Activated CD8-positive, alpha-beta T cell treated with anti-CD3 and anti-CD28 coated beads, Interleukin-2, amount 10 ng/mL, durations not matched to agents 7 days and 5 days (primary cell): Measurements from ENCODE around the gene DSCAML1. TPM values are rescaled to one million over a fixed set of nuclear protein-coding genes. Genes with fewer than 3 reads are reported as not detected.

ENCODE experiments used
- ATAC-seq: fragments of 150-1000 bp; cut with Tn5 transposase; one replicate; pipeline ENCODE4 v1.10.0; 2021; ENCODE audit warnings: moderate library complexity
- CTCF ChIA-PET: fragments of 350-600 bp; sonication (Branson Sonifier 250); formaldehyde crosslinking; loops from one replicate; lab custom pipeline; 2021; ENCODE audit warnings: antibody characterized with exemption; lab: Charles Lee
- POLR2A ChIA-PET: fragments of 350-600 bp; sonication (Branson Sonifier 250); formaldehyde crosslinking; loops from one replicate; lab custom pipeline; 2021; ENCODE audit warnings: antibody characterized with exemption; lab: Charles Lee
- DNase-seq: peaks from one replicate; pipeline ENCODE4 v3.0.0-alpha.2; 2020
- H3K27ac Mint-ChIP-seq: one replicate; pipeline ENCODE4 v1.8.0; 2021; ENCODE audit warnings: mild to moderate bottlenecking, mixed read lengths
- H3K27me3 Mint-ChIP-seq: one replicate; pipeline ENCODE4 v1.8.0; 2021; ENCODE audit warnings: low read depth, mixed read lengths
- H3K36me3 Mint-ChIP-seq: one replicate; pipeline ENCODE4 v1.8.0; 2021; ENCODE audit warnings: low read depth, mixed read lengths
- H3K4me1 Mint-ChIP-seq: one replicate; pipeline ENCODE4 v1.8.0; 2021; ENCODE audit warnings: low read depth, mixed read lengths
- H3K4me3 Mint-ChIP-seq: one replicate; pipeline ENCODE4 v1.8.0; 2021; ENCODE audit warnings: mild to moderate bottlenecking, mixed read lengths
- H3K9me3 Mint-ChIP-seq: one replicate; pipeline ENCODE4 v1.8.0; 2022; ENCODE audit warnings: mixed read lengths; ENCODE audit not compliant: insufficient read depth
- total RNA-seq, 2 experiments: library from RNA; stranded (reverse); gene quantifications; one replicate each; pipeline ENCODE4 v1.2.3, GENCODE V29; 2021

DSCAML1 gene
- total RNA-seq, 2 experiments from 2014 or later: 0.16 to 0.37 TPM

- Mint-ChIP-seq H3K4me1 (peaks cover 18% of the 10 kb centered on the region), H3K27me3 (no peaks in the 10 kb centered on the region), H3K9me3 (no peaks in the 10 kb centered on the region), H3K36me3 (no peaks in the 10 kb centered on the region), H3K4me3 (no peak overlapping the region), H3K27ac (no peak overlapping the region)
- POLR2A ChIA-PET: interaction anchor here (0.5 to 0.7 kb wide), 2 partner anchors 186 to 249 kb away, joined by 3 read pairs; no protein-coding TSS in a partner anchor
- CTCF ChIA-PET: interaction anchor here (1.1 to 1.7 kb wide), 2 partner anchors 14 to 181 kb away, joined by 3 to 10 read pairs; no protein-coding TSS in a partner anchor
- no peak for DNase-seq
- no peak for ATAC-seq
Observed at GRCh38 chr11:117606790-117607189, 190.2 kb downstream of the DSCAML1 start.

- no peaks in the 10 kb centered on the region for H3K36me3 Mint-ChIP-seq
- CTCF ChIA-PET: interaction anchor here (1.1 to 1.7 kb wide), 2 partner anchors 15 to 180 kb away, joined by 3 to 10 read pairs; no protein-coding TSS in a partner anchor
- DNase-seq (no peak), ATAC-seq (peak; percentile 73)
- H3K4me1 Mint-ChIP-seq: peaks cover 18% of the 10 kb centered on the region
- no peaks in the 10 kb centered on the region for H3K27me3 Mint-ChIP-seq
- POLR2A ChIA-PET: interaction anchor here (0.7 kb wide), 1 partner anchor 187 kb away, joined by 3 read pairs; no protein-coding TSS in a partner anchor
- no peak overlapping the region for H3K4me3 Mint-ChIP-seq
- H3K9me3 Mint-ChIP-seq: no peaks in the 10 kb centered on the region
- peak overlapping the region; percentile 16 for H3K27ac Mint-ChIP-seq
Observed at GRCh38 chr11:117606211-117606610, 190.8 kb downstream of the DSCAML1 start.

- no peak for ATAC-seq
- no peaks in the 10 kb centered on the region for H3K27me3 Mint-ChIP-seq
- no peak for DNase-seq
- no peak overlapping the region for H3K27ac Mint-ChIP-seq
- H3K9me3 Mint-ChIP-seq: no peaks in the 10 kb centered on the region
- ChIA-PET POLR2A (no interaction called here), CTCF (interaction anchor here (1.7 kb wide), 1 partner anchor 16 kb away, joined by 10 read pairs; no protein-coding TSS in a partner anchor)
- no peak overlapping the region for H3K4me3 Mint-ChIP-seq
- no peaks in the 10 kb centered on the region for H3K36me3 Mint-ChIP-seq
- peaks cover 16% of the 10 kb centered on the region for H3K4me1 Mint-ChIP-seq
Observed at GRCh38 chr11:117605331-117605730, 191.7 kb downstream of the DSCAML1 start.

GRCh38 chr11:117604336-117604995, 192.6 kb downstream of the DSCAML1 start:
- Mint-ChIP-seq H3K36me3 (no peaks in the 10 kb centered on the region), H3K27ac (no peak overlapping the region), H3K4me1 (peaks cover 13% of the 10 kb centered on the region), H3K9me3 (no peaks in the 10 kb centered on the region), H3K27me3 (peaks cover 5% of the 10 kb centered on the region), H3K4me3 (no peak overlapping the region)
- ATAC-seq: no peak
- DNase-seq: no peak
- POLR2A ChIA-PET: no interaction called here
- CTCF ChIA-PET: interaction anchor here (1.6 kb wide), 1 partner anchor 178 kb away, joined by 6 read pairs; no protein-coding TSS in a partner anchor

GRCh38 chr11:117603932-117604331, 193.1 kb downstream of the DSCAML1 start:
- no peak overlapping the region for H3K27ac Mint-ChIP-seq
- CTCF ChIA-PET: interaction anchor here (1.6 kb wide), 1 partner anchor 178 kb away, joined by 6 read pairs; no protein-coding TSS in a partner anchor
- H3K4me1 Mint-ChIP-seq: peaks cover 13% of the 10 kb centered on the region
- DNase-seq (no peak), ATAC-seq (no peak)
- H3K9me3 Mint-ChIP-seq: no peaks in the 10 kb centered on the region
- no peak overlapping the region for H3K4me3 Mint-ChIP-seq
- no peaks in the 10 kb centered on the region for H3K36me3 Mint-ChIP-seq
- POLR2A ChIA-PET: no interaction called here
- peaks cover 7% of the 10 kb centered on the region for H3K27me3 Mint-ChIP-seq

- Mint-ChIP-seq H3K4me3 (no peak overlapping the region), H3K4me1 (peaks cover 2% of the 10 kb centered on the region), H3K9me3 (no peaks in the 10 kb centered on the region), H3K36me3 (no peaks in the 10 kb centered on the region), H3K27ac (no peak overlapping the region), H3K27me3 (peaks cover 10% of the 10 kb centered on the region)
- no peak for ATAC-seq
- no peak for DNase-seq
- ChIA-PET POLR2A (no interaction called here), CTCF (interaction anchor here (1.3 kb wide), 1 partner anchor 175 kb away, joined by 3 read pairs; no protein-coding TSS in a partner anchor)
Observed at GRCh38 chr11:117601006-117601708, 195.9 kb downstream of the DSCAML1 start.

- Mint-ChIP-seq H3K4me1 (no peaks in the 10 kb centered on the region), H3K27me3 (peaks cover 11% of the 10 kb centered on the region), H3K9me3 (no peaks in the 10 kb centered on the region), H3K27ac (no peak overlapping the region), H3K36me3 (no peaks in the 10 kb centered on the region), H3K4me3 (no peak overlapping the region)
- DNase-seq (no peak), ATAC-seq (no peak)
- ChIA-PET CTCF (interaction anchor here (1.3 kb wide), 1 partner anchor 174 kb away, joined by 3 read pairs; no protein-coding TSS in a partner anchor), POLR2A (no interaction called here)
Observed at GRCh38 chr11:117600234-117600783, 196.7 kb downstream of the DSCAML1 start.

- ChIA-PET POLR2A (no interaction called here), CTCF (interaction anchor here (1.0 to 1.2 kb wide), 3 partner anchors 12 to 220 kb away, joined by 3 read pairs; no protein-coding TSS in a partner anchor)
- peak; percentile 47 for ATAC-seq
- no peaks in the 10 kb centered on the region for H3K36me3 Mint-ChIP-seq
- H3K27ac Mint-ChIP-seq: no peak overlapping the region
- peaks cover 16% of the 10 kb centered on the region for H3K27me3 Mint-ChIP-seq
- DNase-seq: peak; percentile 78
- no peak overlapping the region for H3K4me3 Mint-ChIP-seq
- no peaks in the 10 kb centered on the region for H3K9me3 Mint-ChIP-seq
- H3K4me1 Mint-ChIP-seq: no peaks in the 10 kb centered on the region
Observed at GRCh38 chr11:117597071-117597470, 199.9 kb downstream of the DSCAML1 start.

- peaks cover 16% of the 10 kb centered on the region for H3K27me3 Mint-ChIP-seq
- no peak overlapping the region for H3K27ac Mint-ChIP-seq
- H3K4me1 Mint-ChIP-seq: no peaks in the 10 kb centered on the region
- ChIA-PET CTCF (no interaction called here), POLR2A (interaction anchor here (0.7 kb wide), 1 partner anchor 105 kb away, joined by 4 read pairs; no protein-coding TSS in a partner anchor)
- no peak overlapping the region for H3K4me3 Mint-ChIP-seq
- DNase-seq: no peak
- ATAC-seq: no peak
- H3K9me3 Mint-ChIP-seq: no peaks in the 10 kb centered on the region
- H3K36me3 Mint-ChIP-seq: no peaks in the 10 kb centered on the region
Observed at GRCh38 chr11:117595440-117595839, 201.6 kb downstream of the DSCAML1 start.

GRCh38 chr11:117594721-117595120, 202.3 kb downstream of the DSCAML1 start:
- Mint-ChIP-seq H3K4me3 (no peak overlapping the region), H3K36me3 (no peaks in the 10 kb centered on the region), H3K27me3 (peaks cover 13% of the 10 kb centered on the region), H3K27ac (no peak overlapping the region), H3K4me1 (no peaks in the 10 kb centered on the region), H3K9me3 (no peaks in the 10 kb centered on the region)
- DNase-seq (no peak), ATAC-seq (no peak)
- CTCF ChIA-PET: no interaction called here
- POLR2A ChIA-PET: no interaction called here

GRCh38 chr11:117593065-117593464, 204.0 kb downstream of the DSCAML1 start:
- H3K9me3 Mint-ChIP-seq: no peaks in the 10 kb centered on the region
- ATAC-seq (no peak), DNase-seq (no peak)
- peaks cover 9% of the 10 kb centered on the region for H3K27me3 Mint-ChIP-seq
- H3K4me1 Mint-ChIP-seq: no peaks in the 10 kb centered on the region
- H3K27ac Mint-ChIP-seq: no peak overlapping the region
- POLR2A ChIA-PET: no interaction called here
- H3K4me3 Mint-ChIP-seq: no peak overlapping the region
- CTCF ChIA-PET: no interaction called here
- no peaks in the 10 kb centered on the region for H3K36me3 Mint-ChIP-seq
